Neural progenitor cell (in vitro differentiated cells): ENCODE data around the gene PAK1.

ENCODE experiments used
- EZH2 ChIP-seq: fragments of 200-600 bp; sonication (generic); IDR thresholded peaks from 2 replicates; pipeline ENCODE4 v1.6.1; 2017; ENCODE audit warnings: antibody characterized with exemption, mild to moderate bottlenecking, moderate library complexity
- EZH2phosphoT487 ChIP-seq: fragments of 200-600 bp; sonication (generic); IDR thresholded peaks from 2 replicates; pipeline ENCODE4 v1.6.1; 2017; ENCODE audit warnings: antibody characterized with exemption
- TF ChIP-seq, protein P1 (sequence below): fragments of 200-600 bp; sonication (generic); IDR thresholded peaks from 2 replicates; pipeline ENCODE4 v1.5.1; 2017; ENCODE audit warnings: antibody characterized with exemption, mild to moderate bottlenecking

- TF ChIP-seq, protein P1, sequence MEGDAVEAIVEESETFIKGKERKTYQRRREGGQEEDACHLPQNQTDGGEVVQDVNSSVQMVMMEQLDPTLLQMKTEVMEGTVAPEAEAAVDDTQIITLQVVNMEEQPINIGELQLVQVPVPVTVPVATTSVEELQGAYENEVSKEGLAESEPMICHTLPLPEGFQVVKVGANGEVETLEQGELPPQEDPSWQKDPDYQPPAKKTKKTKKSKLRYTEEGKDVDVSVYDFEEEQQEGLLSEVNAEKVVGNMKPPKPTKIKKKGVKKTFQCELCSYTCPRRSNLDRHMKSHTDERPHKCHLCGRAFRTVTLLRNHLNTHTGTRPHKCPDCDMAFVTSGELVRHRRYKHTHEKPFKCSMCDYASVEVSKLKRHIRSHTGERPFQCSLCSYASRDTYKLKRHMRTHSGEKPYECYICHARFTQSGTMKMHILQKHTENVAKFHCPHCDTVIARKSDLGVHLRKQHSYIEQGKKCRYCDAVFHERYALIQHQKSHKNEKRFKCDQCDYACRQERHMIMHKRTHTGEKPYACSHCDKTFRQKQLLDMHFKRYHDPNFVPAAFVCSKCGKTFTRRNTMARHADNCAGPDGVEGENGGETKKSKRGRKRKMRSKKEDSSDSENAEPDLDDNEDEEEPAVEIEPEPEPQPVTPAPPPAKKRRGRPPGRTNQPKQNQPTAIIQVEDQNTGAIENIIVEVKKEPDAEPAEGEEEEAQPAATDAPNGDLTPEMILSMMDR, result no peak
- TF ChIP-seq EZH2phosphoT487, result no peak
- TF ChIP-seq EZH2, result no peak
Observed at GRCh38 chr11:77401486-77402217, 72.2 kb downstream of the PAK1 start.
